GM19025 (cell line): ENCODE data around the gene S100A10.

Experiments used
- ATAC-seq: cut with Tn5 transposase; IDR thresholded peaks from one replicate; pipeline ENCODE4 v1.9.1; 2021; ENCODE audit warnings: mild to moderate bottlenecking, low read depth, moderate library complexity; ENCODE audit not compliant: unreplicated experiment

Gene S100A10

GRCh38 chr1:151993734-151994496 lies at the start of gene S100A10:
Gene S100A10, minus strand, starts transcription at chr1:151993859. Its CDS starts 7,629 bp downstream, at chr1:151986230.
- no peak for ATAC-seq

- ATAC-seq = no peak
Measured at GRCh38 chr1:152042030-152042429, 48.4 kb upstream of the S100A10 start.

- ATAC-seq = no peak
Measured at GRCh38 chr1:152039886-152040285, 46.2 kb upstream of the S100A10 start.

- no peak for ATAC-seq
Measured at GRCh38 chr1:152039461-152039860, 45.8 kb upstream of the S100A10 start.

GRCh38 chr1:152038871-152039270 lies 45.2 kb upstream of the S100A10 start:
- no peak for ATAC-seq

- no peak for ATAC-seq
Measured at GRCh38 chr1:152036267-152037216, 42.9 kb upstream of the S100A10 start, which contains the start of gene S100A11. Gene S100A11, minus strand, starts transcription at chr1:152037004. Its CDS starts 89 bp downstream, at chr1:152036915.

GRCh38 chr1:152035539-152036266 lies 42.0 kb upstream of the S100A10 start:
- ATAC-seq = no peak

GRCh38 chr1:152034654-152035538 lies 41.2 kb upstream of the S100A10 start:
- ATAC-seq = no peak

GRCh38 chr1:152034324-152034653 lies 40.6 kb upstream of the S100A10 start:
- ATAC-seq = no peak

GRCh38 chr1:152029929-152030211 lies 36.2 kb upstream of the S100A10 start:
- no peak for ATAC-seq

- ATAC-seq = no peak
Measured at GRCh38 chr1:152029144-152029928, 35.7 kb upstream of the S100A10 start.

GRCh38 chr1:152026895-152027294 lies 33.2 kb upstream of the S100A10 start:
- ATAC-seq = no peak

- ATAC-seq = no peak
Measured at GRCh38 chr1:152024223-152024622, 30.6 kb upstream of the S100A10 start.

GRCh38 chr1:152023221-152023620 lies 29.6 kb upstream of the S100A10 start:
- ATAC-seq = no peak

- ATAC-seq = no peak
Measured at GRCh38 chr1:152022474-152022873, 28.8 kb upstream of the S100A10 start.

GRCh38 chr1:152021569-152021968 lies 27.9 kb upstream of the S100A10 start:
- ATAC-seq = no peak

GRCh38 chr1:152020849-152021248 lies 27.2 kb upstream of the S100A10 start:
- ATAC-seq = no peak

GRCh38 chr1:152018537-152018936 lies 24.9 kb upstream of the S100A10 start:
- ATAC-seq = no peak

- ATAC-seq = no peak
Measured at GRCh38 chr1:152015766-152016165, 22.1 kb upstream of the S100A10 start.
